Measurements from ENCODE around the gene ZNF112.
"Not testable (repeated sequence)": the region's sequence is repeated elsewhere in the genome, so short reads cannot be mapped to it uniquely, and the experiment has no call there.

ZNF112 gene

GRCh38 chr19:44356383-44357111 is at the start of gene ZNF112:
ZNF112 (minus strand) TSS chr19:44356680; CDS start chr19:44340539, 16,141 bp downstream.
- DNase-seq: peak; percentile 6

- peak; percentile 69 for DNase-seq
Measured at GRCh38 chr19:44401139-44402115, 44.9 kb upstream of the ZNF112 start, which contains the start of gene ZNF285. ZNF285 (minus strand) TSS chr19:44401608; CDS start chr19:44397213, 4,395 bp downstream.

- DNase-seq: not testable (repeated sequence)
Measured at GRCh38 chr19:44389268-44389667, 32.8 kb upstream of the ZNF112 start.

- no peak for DNase-seq
Measured at GRCh38 chr19:44374789-44375188, 18.3 kb upstream of the ZNF112 start.

- no peak for DNase-seq
Measured at GRCh38 chr19:44371815-44372480, 15.5 kb upstream of the ZNF112 start.

- DNase-seq: no peak
Measured at GRCh38 chr19:44367024-44367423, 10.5 kb upstream of the ZNF112 start.

- no peak for DNase-seq
Measured at GRCh38 chr19:44346556-44346955, 9.9 kb downstream of the ZNF112 start.

GRCh38 chr19:44345959-44346358 is 10.5 kb downstream of the ZNF112 start:
- no peak for DNase-seq

GRCh38 chr19:44344255-44344654 is 12.2 kb downstream of the ZNF112 start:
- DNase-seq: no peak

GRCh38 chr19:44341794-44342193 is 14.7 kb downstream of the ZNF112 start:
- no peak for DNase-seq

- DNase-seq: not testable (repeated sequence)
Measured at GRCh38 chr19:44334639-44335038, 21.8 kb downstream of the ZNF112 start.

GRCh38 chr19:44332145-44332544 is 24.3 kb downstream of the ZNF112 start:
- no peak for DNase-seq

- no peak for DNase-seq
Measured at GRCh38 chr19:44315883-44316282, 40.6 kb downstream of the ZNF112 start.

GRCh38 chr19:44313231-44313630 is 43.2 kb downstream of the ZNF112 start:
- DNase-seq: no peak

GRCh38 chr19:44308011-44308410 is 48.5 kb downstream of the ZNF112 start:
- DNase-seq: no peak

- DNase-seq: no peak
Measured at GRCh38 chr19:44306283-44306682, 50.2 kb downstream of the ZNF112 start.

GRCh38 chr19:44305457-44305856 is 51.0 kb downstream of the ZNF112 start:
- DNase-seq: no peak

- DNase-seq: peak; percentile 66
Measured at GRCh38 chr19:44304659-44305193, 51.8 kb downstream of the ZNF112 start, which contains the start of gene ZNF235. ZNF235 (minus strand) TSS chr19:44305025; CDS start chr19:44303404, 1,621 bp downstream.

GRCh38 chr19:44303976-44304568 is 52.4 kb downstream of the ZNF112 start:
- DNase-seq: no peak

- no peak for DNase-seq
Measured at GRCh38 chr19:44303320-44303719, 53.2 kb downstream of the ZNF112 start.

GRCh38 chr19:44284968-44285367 is 71.5 kb downstream of the ZNF112 start:
- DNase-seq: no peak

- no peak for DNase-seq
Measured at GRCh38 chr19:44282846-44283245, 73.6 kb downstream of the ZNF112 start.
